ENCODE measurements around the gene ZFP90. TPM values are rescaled to one million over a fixed set of nuclear protein-coding genes. Genes with fewer than 3 reads are reported as not detected.
"Not testable (repeated sequence)": the region's sequence is repeated elsewhere in the genome, so short reads cannot be mapped to it uniquely, and the experiment has no call there.

ZFP90 gene
- 9.5 TPM for total RNA-seq
- long read RNA-seq, full-length matches to known transcripts, result 5 of 6 reads
- long read RNA-seq, partial matches to known transcripts, result 0 of 6 reads
- long read RNA-seq, other reads (novel, unspliced or antisense), result 1 of 6 reads

GRCh38 chr16:68538880-68539701, at the start of gene ZFP90:
ZFP90 (plus strand) TSS chr16:68539291; CDS start chr16:68539793, 502 bp downstream.
- intact Hi-C loops (cut with DNase I), result no loop called here
- peak; percentile 100 for ATAC-seq
- peak; percentile 97 for DNase-seq (ENCODE audit: missing footprints)

GRCh38 chr16:68490358-68490757, 48.7 kb upstream of the ZFP90 start:
- intact Hi-C loops (cut with DNase I), result no loop called here
- ATAC-seq, result no peak

GRCh38 chr16:68490829-68491575, 48.1 kb upstream of the ZFP90 start:
- ATAC-seq (no peak), DNase-seq (ENCODE audit: missing footprints) (no peak)
- intact Hi-C loops (cut with DNase I), result no loop called here

More at GRCh38 chr16:68490358-68490757, 48.7 kb upstream of the ZFP90 start:
- DNase-seq (ENCODE audit: missing footprints), result no peak

- DNase-seq (ENCODE audit: missing footprints) (no peak), ATAC-seq (no peak)
- intact Hi-C loops (cut with DNase I), result no loop called here
These were observed 47.5 kb upstream of the ZFP90 start for GRCh38 chr16:68491576-68491950.

- intact Hi-C loops (cut with DNase I), result no loop called here
- ATAC-seq, result no peak
These were observed 46.9 kb upstream of the ZFP90 start for GRCh38 chr16:68492151-68492542.

GRCh38 chr16:68492543-68493411, 46.3 kb upstream of the ZFP90 start:
- DNase-seq (ENCODE audit: missing footprints) (no peak), ATAC-seq (no peak)
- intact Hi-C loops (cut with DNase I), result no loop called here

More at GRCh38 chr16:68492151-68492542, 46.9 kb upstream of the ZFP90 start:
- DNase-seq (ENCODE audit: missing footprints), result no peak

GRCh38 chr16:68493412-68494070, 45.5 kb upstream of the ZFP90 start:
- DNase-seq (ENCODE audit: missing footprints) (no peak), ATAC-seq (no peak)
- intact Hi-C loops (cut with DNase I), result no loop called here

GRCh38 chr16:68494261-68494660, 44.8 kb upstream of the ZFP90 start:
- ATAC-seq; DNase-seq (ENCODE audit: missing footprints); intact Hi-C loops (cut with DNase I): not testable (repeated sequence)

GRCh38 chr16:68496689-68497088, 42.4 kb upstream of the ZFP90 start:
- ATAC-seq (no peak), DNase-seq (ENCODE audit: missing footprints) (no peak)
- intact Hi-C loops (cut with DNase I), result no loop called here

- DNase-seq (ENCODE audit: missing footprints) (no peak), ATAC-seq (no peak)
- intact Hi-C loops (cut with DNase I), result no loop called here
These were observed 40.1 kb upstream of the ZFP90 start for GRCh38 chr16:68499006-68499405.

- DNase-seq (ENCODE audit: missing footprints) (no peak), ATAC-seq (no peak)
- intact Hi-C loops (cut with DNase I), result no loop called here
These were observed 35.8 kb upstream of the ZFP90 start for GRCh38 chr16:68503334-68503733.

GRCh38 chr16:68504066-68504465, 35.0 kb upstream of the ZFP90 start:
- ATAC-seq, result no peak
- intact Hi-C loops (cut with DNase I), result no loop called here
- DNase-seq (ENCODE audit: missing footprints), result no peak

- ATAC-seq (no peak), DNase-seq (ENCODE audit: missing footprints) (no peak)
- intact Hi-C loops (cut with DNase I), result no loop called here
These were observed 32.6 kb upstream of the ZFP90 start for GRCh38 chr16:68506331-68507053.

GRCh38 chr16:68508013-68508412, 31.1 kb upstream of the ZFP90 start:
- DNase-seq (ENCODE audit: missing footprints) (no peak), ATAC-seq (no peak)
- intact Hi-C loops (cut with DNase I), result no loop called here

- DNase-seq (ENCODE audit: missing footprints) (peak; percentile 34), ATAC-seq (no peak)
- intact Hi-C loops (cut with DNase I), result no loop called here
These were observed 30.4 kb upstream of the ZFP90 start for GRCh38 chr16:68508641-68509240.

- intact Hi-C loops (cut with DNase I), result no loop called here
- DNase-seq (ENCODE audit: missing footprints) (no peak), ATAC-seq (no peak)
These were observed 29.7 kb upstream of the ZFP90 start for GRCh38 chr16:68509381-68509780.

GRCh38 chr16:68510775-68511174, 28.3 kb upstream of the ZFP90 start:
- intact Hi-C loops (cut with DNase I), result loop anchor here (5.0 kb wide), 1 partner anchor 113 kb away; no protein-coding TSS in a partner anchor
- ATAC-seq (no peak), DNase-seq (ENCODE audit: missing footprints) (no peak)

Measured in Right ventricle myocardium inferior (tissue), 1 donor.